IMR-90 (cell line): ENCODE data around the gene ZDHHC14.

Experiments
- BHLHE40 ChIP-seq: fragments of 150-350 bp; IDR thresholded peaks from 2 replicates; pipeline ENCODE4 v1.6.1; 2016; ENCODE audit warnings: mild to moderate bottlenecking, low read depth, low read length
- CEBPB ChIP-seq: IDR thresholded peaks from 2 replicates; pipeline ENCODE4 v1.6.1; 2012; ENCODE audit warnings: low read depth, low read length, improper control_type of control experiment
- FOS ChIP-seq: fragments of 150-350 bp; IDR thresholded peaks from 2 replicates; pipeline ENCODE4 v1.6.1; 2016; ENCODE audit warnings: low read depth, low read length
- MAFK ChIP-seq: IDR thresholded peaks from 2 replicates; pipeline ENCODE4 v1.6.1; 2012; ENCODE audit warnings: low read depth, low read length, improper control_type of control experiment
- NFE2L2 ChIP-seq: fragments of 150-350 bp; IDR thresholded peaks from 2 replicates; pipeline ENCODE4 v1.6.1; 2016; ENCODE audit warnings: low read depth, mild to moderate bottlenecking, low read length
- POLR2A ChIP-seq: IDR thresholded peaks from 2 replicates; pipeline ENCODE4 v1.6.1; 2012; ENCODE audit warnings: mild to moderate bottlenecking, low read depth, low read length
- RAD21 ChIP-seq: IDR thresholded peaks from 2 replicates; pipeline ENCODE4 v1.6.1; 2012; ENCODE audit warnings: low read length, improper control_type of control experiment
- RCOR1 ChIP-seq: IDR thresholded peaks from 2 replicates; pipeline ENCODE4 v1.6.1; 2012; ENCODE audit warnings: mild to moderate bottlenecking, low read length, improper control_type of control experiment; ENCODE audit not compliant: insufficient replicate concordance
- RFX5 ChIP-seq: IDR thresholded peaks from 2 replicates; pipeline ENCODE4 v1.8.0; 2012; ENCODE audit warnings: low read depth, mild to moderate bottlenecking, low read length, moderate library complexity
- TF ChIP-seq, protein P1 (sequence below): conservative IDR thresholded peaks from 2 replicates; pipeline ENCODE4 v1.5.1; 2012; ENCODE audit warnings: mild to moderate bottlenecking, low read depth, low read length, improper control_type of control experiment
- TF ChIP-seq, protein P2 (sequence below): fragments of 150-350 bp; IDR thresholded peaks from 2 replicates; pipeline ENCODE4 v1.6.1; 2017; ENCODE audit warnings: mild to moderate bottlenecking, antibody characterized with exemption, low read length, low read depth

DNA sequence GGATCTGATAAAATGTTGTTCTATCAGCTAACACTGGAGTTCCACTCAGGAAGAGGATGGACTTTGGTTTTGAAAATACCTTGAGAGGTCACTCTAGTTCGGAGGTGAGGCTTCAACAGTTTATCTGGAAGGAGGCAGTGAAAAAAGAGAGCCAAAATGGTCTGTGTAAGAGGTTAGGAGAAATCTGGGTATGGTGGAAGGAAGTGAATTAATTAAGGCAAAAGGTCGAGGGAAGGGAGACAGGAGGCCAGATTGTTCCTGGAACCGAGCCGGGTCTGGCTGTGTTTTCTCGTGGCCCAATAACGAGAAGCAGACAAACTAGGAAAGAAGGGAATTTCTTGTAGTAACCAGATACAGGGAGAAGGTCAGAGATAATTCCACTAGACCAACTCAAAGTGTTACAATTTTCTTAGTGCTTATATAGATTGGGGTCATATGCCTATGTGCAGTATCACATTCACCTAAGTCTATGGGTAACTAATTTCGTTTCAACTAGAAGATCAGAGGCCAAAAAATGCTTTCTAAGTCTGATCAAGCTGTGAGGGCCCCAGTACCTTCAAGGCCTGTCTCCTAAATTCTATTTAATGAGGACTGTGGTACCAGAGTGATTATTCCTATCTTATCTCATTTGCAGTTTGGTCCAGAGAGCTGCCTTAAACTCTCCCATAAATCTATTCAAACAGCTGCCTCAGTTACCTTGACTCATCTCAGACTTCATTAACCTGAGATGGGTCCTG is 346.1 kb downstream of the ZDHHC14 start:
- TF ChIP-seq, protein P1, sequence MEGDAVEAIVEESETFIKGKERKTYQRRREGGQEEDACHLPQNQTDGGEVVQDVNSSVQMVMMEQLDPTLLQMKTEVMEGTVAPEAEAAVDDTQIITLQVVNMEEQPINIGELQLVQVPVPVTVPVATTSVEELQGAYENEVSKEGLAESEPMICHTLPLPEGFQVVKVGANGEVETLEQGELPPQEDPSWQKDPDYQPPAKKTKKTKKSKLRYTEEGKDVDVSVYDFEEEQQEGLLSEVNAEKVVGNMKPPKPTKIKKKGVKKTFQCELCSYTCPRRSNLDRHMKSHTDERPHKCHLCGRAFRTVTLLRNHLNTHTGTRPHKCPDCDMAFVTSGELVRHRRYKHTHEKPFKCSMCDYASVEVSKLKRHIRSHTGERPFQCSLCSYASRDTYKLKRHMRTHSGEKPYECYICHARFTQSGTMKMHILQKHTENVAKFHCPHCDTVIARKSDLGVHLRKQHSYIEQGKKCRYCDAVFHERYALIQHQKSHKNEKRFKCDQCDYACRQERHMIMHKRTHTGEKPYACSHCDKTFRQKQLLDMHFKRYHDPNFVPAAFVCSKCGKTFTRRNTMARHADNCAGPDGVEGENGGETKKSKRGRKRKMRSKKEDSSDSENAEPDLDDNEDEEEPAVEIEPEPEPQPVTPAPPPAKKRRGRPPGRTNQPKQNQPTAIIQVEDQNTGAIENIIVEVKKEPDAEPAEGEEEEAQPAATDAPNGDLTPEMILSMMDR = no peak
- TF ChIP-seq RFX5 (no peak), POLR2A (no peak), FOS (no peak), MAFK (no peak), BHLHE40 (no peak), RAD21 (no peak), RCOR1 (no peak), CEBPB (no peak), NFE2L2 (no peak)
- TF ChIP-seq, protein P2, sequence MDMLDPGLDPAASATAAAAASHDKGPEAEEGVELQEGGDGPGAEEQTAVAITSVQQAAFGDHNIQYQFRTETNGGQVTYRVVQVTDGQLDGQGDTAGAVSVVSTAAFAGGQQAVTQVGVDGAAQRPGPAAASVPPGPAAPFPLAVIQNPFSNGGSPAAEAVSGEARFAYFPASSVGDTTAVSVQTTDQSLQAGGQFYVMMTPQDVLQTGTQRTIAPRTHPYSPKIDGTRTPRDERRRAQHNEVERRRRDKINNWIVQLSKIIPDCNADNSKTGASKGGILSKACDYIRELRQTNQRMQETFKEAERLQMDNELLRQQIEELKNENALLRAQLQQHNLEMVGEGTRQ = no peak
